ENCODE data around the gene PCGF3.
"Not testable (repeated sequence)": the region's sequence is repeated elsewhere in the genome, so short reads cannot be mapped to it uniquely, and the experiment has no call there.

The PCGF3 gene

DNA sequence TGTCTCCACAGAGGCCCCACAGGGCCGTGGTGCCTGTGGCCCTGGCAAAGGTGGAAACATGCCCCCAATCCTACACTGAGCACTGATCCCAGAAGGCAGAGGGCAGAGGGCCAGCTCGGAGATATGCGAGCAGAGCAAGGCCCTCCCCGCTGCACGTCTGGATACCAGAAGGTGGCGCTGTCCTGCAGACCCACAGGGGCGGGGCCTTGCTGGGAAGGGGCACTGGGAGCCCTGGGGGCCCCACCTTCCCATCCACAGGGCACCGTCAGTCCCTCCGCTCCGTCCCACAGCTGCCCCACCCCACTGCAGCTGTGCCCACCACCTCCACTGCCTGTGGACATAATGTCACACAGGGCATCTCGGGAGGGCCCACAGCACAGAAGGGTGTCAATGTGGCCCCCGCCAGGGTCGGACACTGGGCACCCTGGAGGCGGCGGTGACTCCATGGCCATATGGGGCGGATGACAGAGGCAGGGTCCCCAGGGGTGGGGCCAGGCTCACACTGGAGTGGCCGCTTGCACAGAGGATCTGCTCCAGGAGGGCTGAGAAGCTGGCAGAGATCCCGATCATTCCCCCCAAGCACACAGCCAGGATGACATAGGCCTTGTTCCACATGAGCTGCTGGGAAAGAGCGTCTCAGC, 21.5 kb upstream of the PCGF3 start:
- DNase-seq: no peak

DNA sequence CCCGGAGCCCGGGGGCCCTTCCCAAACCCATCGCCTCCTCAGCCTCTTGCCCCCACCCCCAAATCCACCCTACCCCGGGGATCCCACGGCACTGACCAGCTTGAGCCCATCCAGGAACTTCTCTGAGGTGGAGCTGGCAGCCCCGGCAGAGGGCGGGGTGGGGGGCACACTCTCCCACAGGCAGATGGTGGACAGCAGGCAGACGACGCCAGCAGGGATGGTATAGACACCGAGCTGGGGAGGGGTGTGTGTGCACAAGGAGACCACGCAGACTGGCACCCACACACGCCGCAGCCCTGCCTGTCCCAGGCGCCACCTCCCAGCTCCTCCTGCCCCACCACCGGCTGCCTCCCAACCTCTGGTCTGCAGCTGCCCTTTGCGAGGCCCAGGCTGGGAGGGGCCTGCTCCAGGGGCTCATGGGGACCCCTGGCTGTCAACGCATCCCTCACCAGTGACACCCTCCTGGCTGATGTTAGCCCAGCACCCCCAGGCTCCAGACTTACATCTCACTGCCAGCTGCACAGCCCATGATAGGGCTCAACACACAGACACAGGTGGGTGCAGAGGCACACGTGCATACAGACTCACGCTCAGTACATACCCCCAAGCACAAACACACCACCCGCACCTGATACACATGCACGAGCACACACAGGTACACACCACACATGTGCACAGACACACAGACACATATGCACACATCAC, 20.9 kb upstream of the PCGF3 start:
- DNase-seq: no peak

DNA sequence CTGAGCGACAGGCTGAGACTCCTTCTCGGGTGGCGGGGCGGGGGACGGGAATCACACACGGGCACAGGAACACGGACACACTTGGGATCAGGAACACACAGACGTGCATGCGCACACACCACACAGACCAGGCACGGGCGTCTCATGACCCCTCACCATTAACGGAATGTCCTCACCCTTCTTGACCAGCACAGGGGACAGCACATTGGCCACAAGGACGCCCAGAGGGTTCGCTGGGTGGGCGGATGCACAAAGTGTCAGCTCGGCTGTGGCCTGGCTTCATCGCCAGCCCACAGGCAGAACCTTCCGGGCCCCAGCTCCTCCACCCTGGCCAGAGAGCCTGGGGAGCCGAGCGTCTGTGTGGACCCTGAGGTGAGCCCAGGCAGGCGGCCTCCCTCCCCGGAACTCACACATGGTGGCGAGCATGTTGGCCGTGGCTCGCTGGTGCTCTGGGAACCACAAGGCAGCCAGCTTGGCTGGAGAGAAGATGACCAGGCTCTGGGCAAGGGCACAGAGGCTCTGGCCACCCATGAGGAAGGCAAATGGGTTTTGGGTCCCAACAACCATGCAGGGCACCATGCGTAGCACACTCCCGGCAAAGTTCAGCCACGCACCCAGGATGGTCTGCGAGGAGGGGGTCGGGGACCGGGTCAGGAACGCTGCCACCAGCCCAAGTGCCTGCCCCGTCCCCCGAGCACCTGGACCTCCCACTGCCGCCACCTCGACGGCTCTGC, 19.8 kb upstream of the PCGF3 start:
- no peak for DNase-seq

DNA sequence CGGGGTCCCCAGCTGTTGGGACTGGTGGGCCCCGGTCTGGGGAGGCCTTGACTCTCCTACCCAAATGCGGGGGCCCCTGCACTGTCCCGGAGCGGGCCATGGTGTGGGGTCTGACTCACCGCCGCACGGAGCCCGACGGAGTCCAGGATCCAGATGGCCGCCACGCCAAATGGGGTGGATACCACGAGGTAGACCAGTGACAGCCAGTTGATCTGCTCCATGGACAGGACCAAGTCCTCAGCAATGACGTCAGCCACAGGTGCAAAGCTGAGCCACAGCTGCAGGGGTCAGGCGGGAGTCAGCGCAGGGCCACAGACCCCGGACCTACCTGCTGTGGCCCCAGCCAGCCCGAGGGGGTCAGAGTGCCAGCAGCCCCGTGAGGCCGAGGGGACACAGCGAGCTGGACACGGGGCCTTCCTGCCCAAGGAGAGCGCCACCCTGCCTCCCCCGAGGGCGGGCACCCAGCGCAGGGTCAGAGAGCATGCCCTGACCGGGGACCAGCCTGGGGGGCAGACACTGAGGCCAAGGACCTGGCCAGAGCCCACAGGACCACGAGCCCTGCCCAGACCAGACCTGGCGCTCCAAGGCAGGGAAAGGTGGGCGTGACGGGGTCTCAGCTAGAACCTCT, 19.1 kb upstream of the PCGF3 start:
- no peak for DNase-seq

DNA sequence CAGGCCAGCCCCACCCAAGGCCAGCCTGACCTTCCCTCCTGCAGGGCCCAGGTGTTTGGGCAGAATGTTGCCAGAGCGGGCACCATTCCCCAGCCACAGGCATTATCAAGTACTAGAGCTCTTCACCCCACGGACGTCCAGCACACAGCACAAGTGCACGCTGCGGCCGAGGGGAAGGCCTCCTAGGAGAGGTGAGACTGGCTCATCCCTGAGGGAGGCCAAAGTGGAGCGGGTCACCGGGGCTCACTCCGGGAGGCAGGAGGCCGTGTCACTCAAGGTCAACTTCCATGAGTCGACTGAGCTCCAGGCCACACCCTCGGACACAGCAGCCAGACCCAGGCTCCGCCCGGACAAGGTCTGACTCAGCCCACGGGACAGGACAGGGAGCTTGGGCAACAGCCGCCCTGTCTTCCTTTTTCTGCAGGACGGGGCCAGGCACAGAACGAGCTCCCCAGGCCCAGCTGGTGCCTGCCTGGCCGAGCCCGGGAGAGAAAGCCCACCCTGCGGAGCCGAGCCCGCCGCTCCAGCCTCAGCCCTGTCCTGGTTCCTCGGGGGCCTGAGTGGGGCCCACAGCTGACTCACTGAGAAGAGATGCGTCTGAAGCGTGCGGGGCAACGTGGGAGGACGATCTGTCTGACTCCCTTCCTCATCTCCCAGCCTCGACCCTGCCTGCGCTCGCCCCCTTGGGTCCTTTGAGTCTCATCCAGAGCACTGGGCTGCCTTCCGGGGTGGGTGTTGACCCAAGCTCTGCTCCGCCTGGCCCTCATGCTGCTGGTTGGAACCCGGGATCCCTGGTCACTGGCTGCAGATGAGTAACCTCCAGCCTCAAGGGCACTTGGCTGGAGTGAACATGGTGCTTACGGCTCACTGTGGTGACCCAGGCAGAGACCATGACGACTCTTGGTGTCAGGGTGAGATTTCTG, 18.3 kb upstream of the PCGF3 start:
- DNase-seq: peak; percentile 69

DNA sequence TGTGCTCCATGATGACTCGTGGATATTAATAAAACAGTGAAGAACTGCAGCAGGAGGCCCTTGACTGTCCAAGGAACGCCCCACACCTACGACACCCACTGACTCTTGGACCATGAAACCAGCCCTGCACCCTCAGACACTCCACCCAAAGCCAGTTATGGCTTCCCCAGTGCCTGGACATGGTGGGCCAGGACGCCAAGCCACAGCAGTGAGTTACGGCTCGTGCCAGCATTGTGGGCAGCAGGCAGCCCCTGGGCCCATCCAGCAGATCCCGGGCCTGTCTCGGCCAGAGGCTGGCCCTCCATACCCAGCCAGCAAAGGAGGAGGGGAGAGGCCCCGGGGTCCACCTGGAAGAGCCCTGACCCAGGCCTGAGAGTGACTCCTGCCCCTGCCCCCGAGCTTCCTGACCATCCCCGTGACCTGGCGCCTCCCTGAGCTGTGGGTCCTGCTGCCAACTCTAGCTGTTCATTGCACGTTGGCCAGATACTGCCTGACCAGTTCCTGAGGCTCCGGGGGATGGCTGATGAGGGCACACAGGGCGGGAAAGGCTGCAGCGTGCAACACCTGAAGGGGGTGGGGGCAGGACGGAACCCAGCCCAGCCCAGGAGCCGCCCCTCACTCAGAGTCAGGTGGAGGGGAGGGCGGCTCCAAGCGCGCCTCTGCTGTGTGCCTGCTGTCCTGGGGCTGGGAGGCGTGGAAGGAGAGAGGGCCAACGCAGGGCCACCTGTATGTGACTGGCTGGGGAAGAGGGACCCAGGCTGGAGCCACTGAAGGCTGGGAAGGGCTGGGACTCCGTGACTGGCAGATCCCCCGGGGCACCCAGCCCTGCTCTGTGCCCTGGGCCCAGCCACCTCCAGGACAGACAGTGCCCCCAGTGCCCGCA, 17.4 kb upstream of the PCGF3 start:
- DNase-seq: no peak

DNA sequence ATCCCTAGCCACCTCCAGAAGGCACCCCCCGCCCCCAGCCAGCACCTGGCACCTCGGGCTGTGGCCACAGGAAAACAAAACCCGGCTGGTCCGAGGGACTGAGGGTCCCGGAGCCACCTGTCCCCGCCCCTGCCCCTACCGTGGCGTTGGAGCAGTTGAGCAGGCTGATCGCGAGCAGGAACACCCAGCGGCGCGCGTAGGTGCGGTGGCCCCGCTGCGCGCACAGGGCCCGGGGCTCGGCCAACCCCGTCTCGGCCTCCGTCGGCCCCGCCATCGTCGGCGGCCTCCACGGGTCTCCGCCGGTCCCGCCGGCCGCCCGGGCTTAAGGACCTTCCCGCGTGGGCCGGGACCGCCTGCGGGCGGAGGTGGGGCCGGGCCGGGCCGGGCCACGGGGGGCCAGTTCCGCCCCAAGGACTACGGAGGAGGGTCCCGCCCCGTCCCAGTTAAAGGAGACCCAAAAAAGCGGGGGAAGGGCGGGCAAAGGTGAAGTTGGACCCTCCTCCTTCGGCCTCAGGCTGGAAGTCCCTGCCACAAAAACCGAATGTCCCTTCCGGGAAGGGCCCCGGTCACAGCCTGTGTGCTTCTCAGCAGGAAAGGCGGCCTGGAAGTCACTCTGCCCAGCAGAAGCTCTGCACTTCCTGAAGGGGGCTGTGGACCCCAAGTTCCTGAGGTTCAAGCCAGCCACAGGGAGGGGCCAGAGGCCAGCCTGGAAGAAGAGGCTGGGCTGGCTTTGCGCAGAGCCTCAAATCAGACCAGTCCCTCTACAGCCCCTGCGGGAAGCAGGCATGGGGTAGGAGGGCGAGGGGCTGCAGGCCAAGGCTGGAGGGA, 16.6 kb upstream of the PCGF3 start, which contains the start of gene SLC49A3:
Gene SLC49A3 (minus strand): TSS at position 298 of the 828 bp plus-strand sequence. CDS start 24 bp downstream, at position 274.
- DNase-seq: no peak

DNA sequence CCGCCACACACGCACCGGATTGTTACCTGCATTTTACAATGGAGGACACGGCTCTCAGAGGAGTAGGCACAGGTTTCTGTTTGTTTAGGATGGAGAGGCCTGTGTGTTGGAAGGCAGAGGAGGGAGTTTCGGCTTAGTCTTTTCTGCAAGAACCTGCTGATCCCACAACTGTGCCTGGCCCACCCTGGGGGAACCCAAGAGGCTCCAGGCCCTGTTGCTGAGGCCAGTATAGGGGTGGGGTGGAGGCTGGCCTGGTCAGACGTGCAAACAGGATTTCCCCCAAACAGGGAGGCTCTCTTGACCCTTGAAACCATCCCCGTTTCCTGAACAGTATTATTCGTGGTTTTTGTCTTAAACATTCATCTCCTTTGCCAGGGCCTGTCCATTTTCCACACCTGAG, 15.9 kb upstream of the PCGF3 start:
- DNase-seq: no peak

DNA sequence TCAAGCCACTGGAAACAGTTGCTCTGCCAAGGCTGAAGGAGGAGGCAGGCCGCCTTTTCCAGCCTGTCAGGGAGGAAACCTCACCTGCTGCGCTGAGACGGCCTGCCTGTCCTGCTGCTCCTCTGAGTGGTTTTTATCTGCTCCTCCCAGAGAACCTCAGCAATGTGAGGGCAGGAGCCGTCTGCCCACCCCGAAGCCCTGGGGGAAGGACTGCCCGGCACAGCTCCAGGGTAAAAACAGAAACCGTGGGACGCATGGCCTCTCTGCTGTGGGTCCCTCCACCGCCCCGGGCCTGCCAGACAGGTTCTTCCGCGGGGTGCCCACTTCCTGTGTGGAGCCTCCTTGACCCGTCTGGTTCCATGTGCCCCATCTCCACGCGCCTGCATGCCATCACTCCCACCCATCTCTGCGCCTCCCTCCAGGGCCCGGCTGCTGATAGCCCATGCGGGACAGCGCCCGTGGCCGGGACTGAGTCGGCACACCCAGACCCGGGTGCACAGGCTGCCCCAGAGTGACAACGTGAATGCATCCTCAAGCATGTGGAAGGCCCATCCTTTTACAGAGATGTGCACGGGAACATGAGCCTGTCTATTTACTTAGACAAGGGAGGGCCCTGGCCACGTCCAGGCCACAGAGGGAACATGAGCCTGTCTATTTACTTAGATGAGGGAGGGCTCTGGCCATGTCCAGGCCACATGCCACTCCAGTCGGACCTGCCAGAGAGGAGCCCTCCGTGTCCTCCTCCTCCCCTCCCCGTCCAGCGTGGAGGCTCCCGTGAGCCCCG, 12.7 kb upstream of the PCGF3 start:
- DNase-seq: no peak

DNA sequence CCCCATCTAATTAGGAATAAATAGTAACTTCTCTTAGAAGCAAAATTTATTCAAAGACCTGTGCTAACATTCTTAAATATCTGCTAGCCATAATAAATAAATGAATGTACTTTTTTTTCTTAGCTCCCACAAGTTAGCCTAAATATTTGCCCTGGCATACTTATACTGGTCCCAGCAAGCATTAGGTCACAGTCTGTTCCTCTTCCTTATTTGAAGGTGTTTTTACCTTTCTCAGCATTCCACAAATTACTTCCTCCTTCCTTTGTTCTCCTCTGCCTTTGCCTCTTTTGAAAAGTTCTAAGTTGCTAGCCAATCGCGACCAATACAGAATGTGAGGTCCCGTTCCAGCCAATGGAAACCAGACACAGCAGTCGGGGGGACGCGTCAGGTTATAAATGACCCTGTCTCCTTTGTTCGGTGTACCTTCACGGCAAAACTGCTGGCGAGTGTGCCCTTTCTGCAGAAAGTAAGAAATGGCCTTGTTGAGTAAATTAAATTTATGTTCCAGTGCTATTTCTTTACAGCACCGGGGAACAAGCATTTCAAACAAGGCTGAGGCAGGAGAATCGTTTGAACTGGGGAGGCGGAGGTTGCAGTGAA, 11.2 kb upstream of the PCGF3 start:
- DNase-seq: not testable (repeated sequence)

DNA sequence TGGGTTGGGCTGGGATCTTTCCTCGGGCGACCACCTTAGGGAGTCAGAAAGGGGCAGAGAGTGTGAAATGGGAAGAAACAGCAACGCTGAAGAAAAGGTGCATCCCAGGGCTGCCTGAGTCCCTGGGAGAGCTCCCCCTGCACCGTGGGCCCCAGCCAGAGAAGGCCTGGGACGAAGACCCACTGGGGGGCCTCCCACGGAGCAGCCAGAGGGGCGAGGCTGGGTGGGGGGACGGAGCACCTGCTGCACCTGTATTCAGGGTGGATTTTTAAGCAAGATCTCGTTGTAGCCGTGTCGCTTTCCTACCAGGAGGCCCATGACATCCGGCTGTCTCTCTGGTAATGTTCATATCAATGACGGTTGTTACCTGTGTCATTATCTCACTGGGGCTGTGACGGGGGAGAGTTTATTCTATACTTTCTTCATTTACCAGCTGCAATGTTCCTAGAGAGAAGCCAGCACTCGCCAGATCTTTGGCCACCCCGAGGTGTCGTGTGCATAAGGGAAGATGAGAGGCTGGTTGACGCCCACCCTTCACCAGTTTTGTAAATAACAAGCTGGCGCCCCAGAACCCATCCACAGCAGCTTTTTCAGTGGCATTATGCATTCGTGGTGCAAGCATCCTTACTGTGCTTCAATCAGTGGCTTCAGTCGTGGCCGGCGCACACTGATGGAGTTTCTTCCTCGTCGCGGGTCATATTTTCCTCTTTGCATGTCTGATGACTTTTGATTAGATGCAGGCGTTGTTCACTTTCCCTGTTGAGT, 5.6 kb upstream of the PCGF3 start:
- no peak for DNase-seq

DNA sequence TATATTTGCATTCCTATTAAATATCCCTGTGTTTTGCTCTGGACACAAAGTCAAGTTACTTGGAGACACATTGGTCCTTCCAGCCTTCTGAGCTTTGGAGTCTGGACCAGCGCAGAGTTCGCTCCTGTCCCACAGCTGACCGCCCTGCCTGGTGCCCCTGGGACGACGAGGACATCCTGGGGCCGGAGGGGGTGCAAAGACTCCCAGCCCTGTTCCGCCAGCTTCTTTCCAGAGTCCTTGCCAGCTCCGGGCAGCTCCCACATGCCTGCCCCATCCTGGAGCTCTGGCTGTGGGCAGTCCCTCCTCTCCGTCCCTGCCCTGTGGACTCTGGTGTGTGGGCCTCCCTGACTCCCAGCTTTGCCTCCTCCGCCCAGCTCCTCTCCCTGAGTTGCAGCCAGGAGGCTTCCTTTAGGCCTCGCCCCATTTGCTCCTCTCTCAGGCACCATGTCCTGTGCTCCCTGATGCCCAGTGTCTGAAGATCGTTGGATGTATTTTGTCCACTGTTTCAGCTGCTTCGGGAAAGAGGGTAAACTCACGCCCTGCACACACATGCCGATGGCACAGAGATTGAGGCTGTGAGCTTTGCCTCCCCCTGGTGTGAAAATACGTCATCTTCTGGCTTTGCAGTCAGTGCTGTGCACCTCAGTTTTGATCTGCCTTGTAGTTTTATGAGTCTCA, 4.9 kb upstream of the PCGF3 start:
- DNase-seq: no peak

DNA sequence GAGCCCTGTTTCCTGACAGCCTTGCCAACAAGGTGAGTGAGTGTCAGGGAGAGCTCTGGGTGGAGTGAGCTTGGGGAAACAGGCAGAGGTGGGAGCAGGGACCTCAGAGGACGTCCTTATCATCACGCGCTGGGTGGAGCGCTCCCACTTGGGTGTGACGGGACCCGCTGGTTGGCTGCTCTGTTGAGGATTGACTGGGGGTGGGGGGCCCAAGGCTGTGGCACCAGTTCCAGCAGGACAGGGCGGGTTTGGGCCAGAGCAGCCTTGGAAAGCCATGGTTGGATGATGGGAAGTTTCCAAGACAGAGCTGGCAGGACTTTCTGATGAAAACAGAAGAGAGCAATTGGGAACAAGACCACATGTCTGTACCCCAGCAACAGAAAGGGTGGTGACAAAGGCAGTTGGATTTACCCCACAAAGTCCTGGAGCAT, 3.0 kb upstream of the PCGF3 start:
- no peak for DNase-seq

DNA sequence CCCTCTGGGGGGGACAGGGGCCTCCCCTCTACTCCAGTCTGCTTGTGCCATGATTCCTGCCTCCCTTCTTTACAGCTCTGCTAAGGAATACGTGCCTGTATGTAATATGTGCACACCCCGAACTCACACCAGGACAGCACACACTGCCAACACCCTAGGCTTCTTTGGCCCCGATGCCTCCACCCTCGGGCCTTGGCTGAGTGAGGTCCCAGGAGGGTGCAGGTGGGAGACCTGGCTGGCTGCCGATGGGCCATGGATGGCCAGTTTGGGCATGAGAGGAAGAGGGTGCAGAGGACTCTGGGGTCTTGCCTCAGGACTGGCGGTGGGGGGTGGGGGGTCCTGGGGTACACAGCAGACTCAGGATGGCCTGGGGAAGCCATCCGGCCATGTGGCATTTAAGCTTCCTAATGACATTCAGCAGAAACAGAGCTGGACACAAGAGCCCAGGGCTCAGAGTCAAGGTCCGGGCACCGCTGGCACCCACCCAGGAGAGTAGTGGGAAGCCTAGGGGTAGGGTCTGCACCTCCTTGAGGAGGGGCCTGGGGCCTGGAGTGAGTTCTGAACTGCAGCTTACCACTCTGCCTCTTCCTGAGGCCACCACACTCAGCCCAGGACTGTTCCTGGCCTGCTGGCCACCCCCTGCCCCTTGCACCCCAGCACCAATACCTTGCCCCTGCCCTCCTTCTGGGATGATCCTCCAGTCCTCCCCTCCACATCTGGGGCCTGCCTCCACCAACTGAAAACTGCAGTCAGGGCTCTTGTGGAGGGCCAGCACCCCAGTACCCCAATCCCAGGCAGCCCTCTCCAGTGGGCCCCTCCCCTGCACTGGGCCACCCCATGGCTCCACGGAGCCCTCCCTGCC, 2.1 kb upstream of the PCGF3 start:
- DNase-seq: no peak

DNA sequence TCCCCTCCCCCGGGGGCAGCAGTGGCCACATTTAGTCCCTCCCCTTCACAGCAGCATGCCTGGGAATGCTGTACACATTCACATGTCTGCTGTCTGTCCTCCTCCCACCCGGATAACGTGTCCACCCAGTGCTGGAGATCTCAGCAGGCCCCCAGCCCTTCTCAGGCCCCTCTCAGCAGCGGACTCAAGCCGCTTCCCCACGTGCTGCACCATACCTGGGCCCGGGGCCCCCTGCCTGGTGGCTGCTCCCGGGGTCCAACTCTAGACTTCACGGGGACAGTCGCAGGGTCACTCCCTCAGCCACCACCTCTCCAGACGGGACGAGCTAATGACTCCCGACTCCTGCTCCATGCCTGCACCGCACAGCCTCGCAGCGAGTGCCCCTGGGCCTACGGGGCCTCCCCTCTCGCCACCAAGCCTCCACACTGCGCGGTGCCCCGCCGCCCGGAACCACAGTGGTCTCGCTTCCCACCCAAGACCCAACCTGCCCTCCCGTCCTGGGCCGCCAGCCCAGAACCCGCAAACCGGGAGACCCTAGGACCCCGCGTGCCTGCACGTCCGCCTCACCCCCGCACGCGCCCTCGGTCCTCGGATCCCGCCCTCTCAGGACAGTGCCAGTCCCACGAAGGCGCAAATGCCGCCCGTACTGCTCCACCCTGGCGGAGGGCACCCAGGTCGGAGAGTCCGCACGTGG, 1.3 kb upstream of the PCGF3 start:
- DNase-seq: no peak

DNA sequence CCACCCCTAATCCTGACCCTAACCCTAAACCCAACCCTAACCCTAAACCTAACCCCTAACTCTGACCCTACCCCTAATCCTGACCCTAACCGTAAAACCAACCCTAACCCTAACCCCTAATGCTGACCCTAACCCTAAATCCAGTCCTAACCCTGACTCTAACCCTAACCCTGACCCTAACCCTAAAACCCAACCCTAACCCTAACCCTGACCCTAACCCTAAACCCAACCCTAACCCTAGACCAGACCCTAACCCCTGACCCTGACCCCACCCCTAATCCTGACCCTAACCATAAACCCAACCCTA, 708 bp upstream of the PCGF3 start:
- no peak for DNase-seq

Measured in T1000 (cell line).